GM19023 (cell line): ENCODE results near the gene CLDN7.

Experiments
- ATAC-seq: cut with Tn5 transposase; IDR thresholded peaks from one replicate; pipeline ENCODE4 v1.9.1; 2021; ENCODE audit warnings: mild to moderate bottlenecking, moderate library complexity; ENCODE audit not compliant: unreplicated experiment

The CLDN7 gene

DNA sequence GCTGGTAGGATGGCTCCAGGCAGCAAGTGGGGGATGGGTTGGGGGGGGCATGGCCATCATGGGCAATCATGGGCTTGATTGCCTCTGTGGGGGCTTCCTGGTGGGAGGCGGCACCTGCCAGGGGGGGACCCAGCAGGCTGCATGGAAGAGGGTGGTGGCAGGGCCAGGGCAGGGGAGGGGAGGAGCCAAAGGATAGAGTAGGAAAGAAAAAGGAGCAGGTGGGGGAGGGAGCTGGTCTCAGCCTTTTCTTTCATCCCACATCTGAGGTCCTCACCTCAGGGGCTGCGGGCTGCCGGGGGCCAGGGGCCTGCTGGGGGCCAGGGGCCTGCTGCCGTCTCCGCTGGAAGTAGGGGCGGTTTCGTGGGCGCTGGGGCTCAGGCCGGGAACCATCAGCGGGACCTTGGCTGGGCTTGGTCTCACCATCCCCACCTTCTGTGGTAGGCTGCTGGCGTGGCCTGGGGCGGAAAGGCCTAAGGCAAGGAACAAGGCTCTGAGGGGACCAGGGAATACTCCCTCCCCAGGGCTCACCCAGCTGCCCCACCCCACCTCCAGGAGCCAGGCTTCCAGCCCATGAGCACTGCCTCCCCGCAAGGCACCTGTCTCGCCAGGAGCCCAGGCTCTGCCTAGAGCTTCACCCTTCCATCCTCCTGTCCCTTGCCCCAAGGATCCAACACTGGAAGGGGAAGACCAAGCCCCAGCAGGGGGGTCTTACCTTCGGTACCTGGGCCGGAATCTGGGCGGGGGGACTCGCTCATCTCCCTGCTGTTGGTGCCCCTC is 27.2 kb upstream of the CLDN7 start:
- no peak for ATAC-seq

DNA sequence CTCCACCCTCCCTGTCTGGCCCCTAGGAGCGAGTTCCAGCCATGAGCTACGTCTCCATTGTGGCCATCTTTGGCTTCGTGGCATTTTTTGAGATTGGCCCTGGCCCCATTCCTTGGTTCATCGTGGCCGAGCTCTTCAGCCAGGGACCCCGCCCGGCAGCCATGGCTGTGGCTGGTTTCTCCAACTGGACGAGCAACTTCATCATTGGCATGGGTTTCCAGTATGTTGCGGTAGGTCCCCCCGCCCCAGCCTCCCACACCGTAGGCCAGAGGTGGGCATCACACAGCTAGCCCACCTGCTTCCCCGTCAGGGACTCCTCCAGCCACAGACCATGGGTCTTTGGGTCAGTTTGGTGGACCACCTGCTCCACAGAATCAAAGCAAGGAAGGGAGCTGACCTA is 23.4 kb upstream of the CLDN7 start:
- no peak for ATAC-seq

- no peak for ATAC-seq
Observed at GRCh38 chr17:7284911-7285310, 22.6 kb upstream of the CLDN7 start.

GRCh38 chr17:7283471-7284216 is 21.4 kb upstream of the CLDN7 start:
- no peak for ATAC-seq

- no peak for ATAC-seq
Observed at GRCh38 chr17:7282752-7283321, 20.6 kb upstream of the CLDN7 start.

DNA sequence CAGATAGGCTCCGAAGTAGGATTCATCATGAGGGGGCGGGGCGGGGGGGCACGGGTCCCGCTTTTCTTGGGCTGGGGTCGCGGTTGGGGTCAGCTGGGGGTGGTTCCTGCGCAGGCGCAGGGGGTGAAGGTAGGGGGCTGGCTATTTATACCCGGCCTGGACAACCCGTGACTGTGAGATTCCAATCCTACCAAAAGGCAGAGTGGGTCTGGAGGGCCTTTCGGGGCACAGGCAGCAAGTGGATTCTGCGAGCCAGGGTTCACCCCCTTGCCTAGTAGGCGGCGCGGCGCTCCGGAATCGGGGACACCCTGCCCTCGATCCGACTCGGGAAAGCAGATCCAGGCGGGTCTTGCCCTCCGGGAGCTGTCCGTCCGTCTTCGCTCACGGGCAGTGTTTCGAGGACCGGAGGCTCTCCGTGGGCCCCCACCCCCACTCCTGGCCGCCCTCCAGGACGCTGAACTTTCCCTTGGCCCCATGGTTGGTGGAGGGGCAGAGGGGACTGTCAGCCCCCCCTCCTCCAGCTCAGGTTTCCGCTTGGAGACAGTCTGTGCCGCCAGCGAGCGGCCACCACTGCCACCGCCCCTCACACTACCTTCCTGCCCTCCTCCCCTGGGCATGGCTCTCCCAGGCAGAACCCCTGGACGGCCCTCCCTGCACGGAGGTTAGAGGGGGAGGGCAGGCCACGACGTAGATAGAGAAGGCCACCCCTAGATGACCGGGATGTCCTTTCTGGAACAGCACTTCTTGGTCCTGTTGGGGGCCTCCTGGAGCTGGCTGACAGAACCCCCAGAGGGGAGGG is 19.9 kb upstream of the CLDN7 start:
- ATAC-seq, result no peak

GRCh38 chr17:7281074-7281952 is 19.0 kb upstream of the CLDN7 start, which contains the start of gene SLC2A4:
Gene SLC2A4, plus strand, starts transcription at chr17:7281718. Its CDS starts 217 bp downstream, at chr17:7281935.
- peak; percentile 54 for ATAC-seq

DNA sequence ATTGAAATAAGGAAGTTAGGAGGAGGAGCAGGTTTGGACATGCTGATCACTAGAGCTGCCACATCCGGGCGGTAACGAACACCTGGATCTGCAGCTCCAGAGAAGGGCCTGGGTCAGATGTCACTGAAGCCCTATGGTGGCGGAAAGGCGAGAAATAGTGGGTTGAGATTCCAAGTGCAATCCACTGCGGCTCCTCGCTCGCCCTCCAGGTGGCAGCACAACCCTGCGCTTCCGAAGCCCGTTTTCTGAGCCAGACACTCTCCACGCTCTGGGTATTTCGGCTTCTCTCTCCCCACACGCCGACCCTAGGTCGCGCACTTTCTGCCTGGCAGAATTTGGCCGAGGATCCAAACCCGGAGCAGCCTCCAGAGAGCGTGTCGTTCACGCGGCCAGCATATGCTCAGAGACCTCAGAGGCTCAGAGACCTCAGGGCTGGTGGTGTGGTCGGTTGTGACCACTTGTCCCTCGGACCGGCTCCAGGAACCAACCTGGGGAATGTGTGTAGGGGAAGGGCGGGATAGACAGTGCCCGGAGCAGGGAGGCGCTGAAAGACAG is 18.3 kb upstream of the CLDN7 start:
- ATAC-seq, result peak; percentile 61

DNA sequence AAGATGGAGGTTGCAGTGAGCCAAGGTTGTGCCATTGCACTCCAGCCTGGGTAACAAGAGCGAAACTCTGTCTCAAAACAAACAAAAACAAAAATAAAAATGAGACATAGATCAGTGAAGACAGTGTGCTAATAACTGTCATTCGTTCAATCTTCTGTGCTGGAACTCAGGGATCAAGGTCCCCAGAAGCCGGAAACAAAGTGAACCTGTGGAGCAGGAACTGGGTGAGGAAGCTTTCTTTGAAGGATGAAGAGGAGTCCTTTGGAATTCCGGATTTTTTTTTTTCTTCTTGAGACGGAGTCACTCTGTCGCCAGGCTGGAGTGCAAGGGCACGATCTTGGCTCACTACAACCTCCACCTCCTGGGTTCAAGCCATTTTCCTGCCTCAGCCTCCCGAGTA is 17.2 kb upstream of the CLDN7 start:
- no peak for ATAC-seq

DNA sequence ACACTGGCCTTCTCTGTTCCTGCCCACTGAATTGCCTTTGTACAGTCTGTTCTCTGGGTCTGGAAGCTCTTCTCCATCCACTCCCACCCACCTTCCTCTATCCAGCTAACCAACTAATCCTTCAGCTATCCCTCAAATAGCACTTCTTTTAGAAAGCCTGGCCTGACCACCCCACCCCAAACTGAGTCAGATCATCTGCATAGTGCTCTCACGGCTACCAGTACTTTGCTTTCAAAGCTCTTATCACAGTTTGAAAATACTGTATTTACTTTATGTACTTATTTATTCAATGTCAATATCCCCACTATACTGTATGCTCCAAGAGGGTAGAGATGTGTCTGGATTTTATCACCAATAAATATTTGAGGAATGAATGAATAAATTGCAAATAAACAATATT is 4.5 kb upstream of the CLDN7 start:
- no peak for ATAC-seq

GRCh38 chr17:7263801-7264078 is 1.5 kb upstream of the CLDN7 start:
- no peak for ATAC-seq

GRCh38 chr17:7262935-7263800 is 890 bp upstream of the CLDN7 start:
- no peak for ATAC-seq

DNA sequence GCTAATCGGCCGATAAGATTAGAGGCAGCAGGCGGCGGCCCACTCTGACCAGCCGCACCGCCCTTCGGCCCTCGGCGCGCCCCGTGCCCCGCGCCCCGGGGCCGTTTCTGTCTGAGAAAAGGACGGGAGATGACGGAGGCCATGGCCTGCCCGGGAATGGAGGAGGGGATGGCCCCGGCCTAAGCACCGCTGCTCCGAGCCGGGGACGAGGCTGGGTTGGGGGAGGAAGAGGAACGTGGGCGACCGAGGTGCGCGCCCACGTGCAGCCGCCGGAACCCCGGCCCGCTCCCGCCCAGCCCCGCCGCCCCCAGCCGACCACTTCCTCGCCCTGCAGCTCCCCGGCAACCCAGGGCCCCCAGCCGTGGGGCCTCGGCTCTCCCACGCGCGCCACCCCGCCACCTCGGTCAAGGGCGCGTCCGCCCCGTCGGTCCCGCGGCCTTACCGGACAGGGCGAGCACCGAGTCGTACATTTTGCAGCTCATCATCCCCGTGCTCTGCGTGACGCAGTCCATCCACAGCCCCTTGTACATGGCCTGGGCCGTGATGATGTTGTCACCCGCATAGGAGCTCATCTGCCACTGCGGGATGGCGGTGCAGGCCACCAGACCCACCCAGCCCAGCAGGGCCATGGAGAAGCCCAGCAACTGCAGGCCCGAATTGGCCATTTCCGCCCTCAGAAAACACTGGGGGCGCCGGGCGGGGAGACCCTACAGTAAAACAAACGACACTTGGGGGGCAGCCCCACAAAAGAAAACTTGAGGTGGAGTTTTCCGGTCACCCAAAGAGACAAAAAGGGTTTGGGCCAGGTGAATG is 693 bp downstream of the CLDN7 start:
- no peak for ATAC-seq

DNA sequence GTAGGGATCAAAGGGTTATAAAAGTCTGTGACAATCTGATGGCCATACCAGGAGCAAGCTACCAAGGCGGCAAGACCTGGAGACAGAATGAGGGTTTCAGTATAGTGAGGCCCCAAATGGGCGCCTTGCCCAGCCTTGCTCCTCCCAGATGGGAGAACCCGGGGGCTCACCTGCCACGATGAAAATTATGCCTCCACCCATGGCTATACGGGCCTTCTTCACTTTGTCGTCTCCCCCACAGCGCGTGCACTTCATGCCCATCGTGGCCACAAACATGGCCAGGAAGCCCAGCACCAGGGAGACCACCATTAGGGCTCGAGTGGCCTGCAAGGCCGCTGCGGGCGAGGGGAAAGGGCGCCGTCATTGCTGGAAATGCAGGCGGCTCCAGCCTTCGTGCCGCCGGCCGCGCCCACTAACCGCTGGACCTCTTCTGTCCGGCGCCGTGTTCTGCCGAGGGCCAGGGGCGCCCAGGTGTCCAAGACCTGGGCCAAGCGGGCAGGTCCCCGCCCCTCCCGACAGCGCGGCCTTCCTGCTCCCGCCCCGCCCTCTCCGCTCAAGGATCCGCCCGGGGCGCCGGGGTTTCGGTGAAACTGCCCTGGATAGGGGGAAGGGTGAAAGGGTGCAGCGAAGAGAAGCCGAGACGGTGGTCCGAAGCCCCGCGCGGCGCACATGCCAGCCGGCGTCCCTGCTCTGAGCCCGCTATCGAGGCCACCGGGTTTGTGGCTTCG is 1.5 kb downstream of the CLDN7 start:
- ATAC-seq, result no peak

- no peak for ATAC-seq
Observed at GRCh38 chr17:7260151-7260550, 2.1 kb downstream of the CLDN7 start.

GRCh38 chr17:7259555-7259889 is 2.8 kb downstream of the CLDN7 start:
- ATAC-seq, result no peak

DNA sequence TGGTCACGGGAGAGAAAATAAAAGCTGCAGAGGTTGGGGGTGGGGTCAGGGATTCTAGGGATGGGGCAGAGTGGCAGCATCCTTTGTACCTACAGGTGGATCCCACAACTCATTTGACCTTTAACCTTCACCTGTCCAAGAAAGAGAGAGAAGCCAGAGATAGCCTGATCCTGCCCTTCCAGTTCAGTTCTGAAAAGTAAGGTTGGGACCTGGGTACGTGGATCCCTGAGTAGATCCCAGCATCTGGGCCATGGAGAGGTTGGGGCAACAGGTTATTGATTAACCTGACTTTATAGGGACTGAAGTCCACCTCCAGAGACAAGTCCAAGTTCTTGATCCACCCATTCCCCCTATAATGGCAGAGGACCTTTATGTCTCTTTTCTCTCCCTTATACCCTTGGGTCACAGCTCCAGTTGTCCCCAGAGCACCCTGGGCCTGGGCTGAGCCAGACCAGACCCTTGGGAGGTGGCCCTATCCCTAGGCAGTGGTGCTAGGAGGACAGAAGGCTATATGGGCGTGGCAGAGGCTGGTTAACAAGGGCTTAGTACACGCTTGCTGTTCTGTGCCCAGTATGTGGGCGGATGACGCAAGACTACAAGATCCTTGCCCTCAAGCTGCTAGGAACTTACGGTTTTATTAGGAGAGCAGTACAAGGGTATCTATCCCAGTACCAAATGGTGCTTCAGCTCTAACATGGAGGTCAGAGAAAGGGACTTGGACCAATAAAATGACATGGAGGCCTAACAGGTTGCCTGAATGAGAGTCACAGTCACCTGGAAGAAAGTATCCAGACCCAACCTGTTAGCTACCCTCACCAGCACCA is 3.3 kb downstream of the CLDN7 start:
- ATAC-seq, result no peak
